ENCODE measurements around the gene RARB.
A peak's percentile ranks its signal among the peaks of the same experiment; 100 is the strongest.

RARB gene

GRCh38 chr3:25474052-25474451 is 46.0 kb downstream of the RARB start:
- Histone ChIP-seq H3K27me3 (ENCODE audit: control insufficient read depth, insufficient read depth, low read length) (no peaks in the 10 kb centered on the region), H3K27ac (no peak overlapping the region), H3K4me1 (no peaks in the 10 kb centered on the region), H3K36me3 (ENCODE audit: control insufficient read depth, insufficient read depth, low read length) (no peaks in the 10 kb centered on the region), H3K4me2 (ENCODE audit: low read length) (peak overlapping the region; percentile 4), H2AFZ (no peak overlapping the region), H3K9me3 (ENCODE audit: control insufficient read depth, low read length) (no peaks in the 10 kb centered on the region), H3K9ac (no peak overlapping the region), H3K4me3 (ENCODE audit: low read depth, low read length) (peak overlapping the region; percentile 1), H3K79me2 (no peaks in the 10 kb centered on the region)
- TF ChIP-seq CTCF (IDR thresholded peaks at IDR 0.05), result no peak

GRCh38 chr3:25476639-25477038 is 48.6 kb downstream of the RARB start:
- H3K27ac ChIP-seq, result no peak overlapping the region

GRCh38 chr3:25478211-25478757 is 50.2 kb downstream of the RARB start:
- no peak for TF ChIP-seq CTCF (IDR thresholded peaks at IDR 0.05)
- Histone ChIP-seq H3K9me3 (ENCODE audit: control insufficient read depth, low read length) (no peaks in the 10 kb centered on the region), H3K4me3 (ENCODE audit: low read depth, low read length) (no peak overlapping the region), H3K36me3 (ENCODE audit: control insufficient read depth, insufficient read depth, low read length) (no peaks in the 10 kb centered on the region), H2AFZ (no peak overlapping the region), H3K79me2 (no peaks in the 10 kb centered on the region), H3K4me1 (no peaks in the 10 kb centered on the region), H3K9ac (no peak overlapping the region), H3K4me2 (ENCODE audit: low read length) (no peak overlapping the region), H3K27ac (no peak overlapping the region), H3K27me3 (ENCODE audit: control insufficient read depth, insufficient read depth, low read length) (no peaks in the 10 kb centered on the region)

More at GRCh38 chr3:25476639-25477038, 48.6 kb downstream of the RARB start:
- Histone ChIP-seq H3K9ac (no peak overlapping the region), H3K4me2 (ENCODE audit: low read length) (no peak overlapping the region), H3K79me2 (no peaks in the 10 kb centered on the region), H2AFZ (no peak overlapping the region), H3K9me3 (ENCODE audit: control insufficient read depth, low read length) (no peaks in the 10 kb centered on the region), H3K27me3 (ENCODE audit: control insufficient read depth, insufficient read depth, low read length) (no peaks in the 10 kb centered on the region), H3K4me3 (ENCODE audit: low read depth, low read length) (no peak overlapping the region), H3K36me3 (ENCODE audit: control insufficient read depth, insufficient read depth, low read length) (no peaks in the 10 kb centered on the region), H3K4me1 (no peaks in the 10 kb centered on the region)
- no peak for TF ChIP-seq CTCF (IDR thresholded peaks at IDR 0.05)

DNA sequence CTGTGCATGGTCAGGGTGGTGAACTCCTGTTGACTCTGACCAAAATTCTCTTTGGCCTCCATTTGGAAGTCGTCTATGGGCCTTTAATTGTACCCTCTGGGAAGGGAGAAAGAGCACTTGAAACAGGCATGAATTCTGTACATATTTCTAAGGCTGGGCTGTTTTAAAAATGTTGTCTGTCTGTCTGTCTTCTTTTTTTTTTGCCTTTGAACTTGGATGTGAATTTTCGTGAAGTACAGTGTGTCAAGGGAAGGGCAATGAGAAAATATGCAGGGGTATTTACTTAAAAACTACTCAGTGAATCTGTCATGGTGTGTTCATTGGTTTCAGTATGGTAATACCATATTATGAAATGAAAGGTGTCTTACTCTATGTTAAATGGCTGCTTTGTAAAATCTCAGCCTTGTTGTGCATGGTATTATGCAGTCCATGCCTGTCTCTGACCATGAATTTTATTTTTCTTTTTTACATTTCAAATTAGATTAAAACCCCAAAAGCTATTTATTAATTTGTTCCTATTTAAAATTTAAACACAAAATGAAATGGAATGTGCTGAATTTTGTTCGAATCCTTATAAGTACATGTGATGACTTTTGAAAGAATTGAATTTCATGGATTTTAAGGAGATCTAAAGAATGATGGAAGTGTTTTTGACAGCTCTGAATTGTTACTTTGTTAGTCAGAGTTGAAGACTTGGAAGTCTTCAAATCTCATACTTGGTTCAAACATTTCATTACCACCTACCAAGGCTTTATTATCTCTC is 51.1 kb downstream of the RARB start:
- H3K4me3 ChIP-seq (ENCODE audit: low read depth, low read length), result no peak overlapping the region
- H3K36me3 ChIP-seq (ENCODE audit: control insufficient read depth, insufficient read depth, low read length), result no peaks in the 10 kb centered on the region
- no peaks in the 10 kb centered on the region for H3K27me3 ChIP-seq (ENCODE audit: control insufficient read depth, insufficient read depth, low read length)
- no peak overlapping the region for H3K27ac ChIP-seq
- TF ChIP-seq CTCF (IDR thresholded peaks at IDR 0.05), result no peak
- no peaks in the 10 kb centered on the region for H3K9me3 ChIP-seq (ENCODE audit: control insufficient read depth, low read length)
- H2AFZ ChIP-seq, result no peak overlapping the region
- no peaks in the 10 kb centered on the region for H3K79me2 ChIP-seq
- no peak overlapping the region for H3K9ac ChIP-seq
- no peak overlapping the region for H3K4me2 ChIP-seq (ENCODE audit: low read length)
- no peaks in the 10 kb centered on the region for H3K4me1 ChIP-seq

DNA sequence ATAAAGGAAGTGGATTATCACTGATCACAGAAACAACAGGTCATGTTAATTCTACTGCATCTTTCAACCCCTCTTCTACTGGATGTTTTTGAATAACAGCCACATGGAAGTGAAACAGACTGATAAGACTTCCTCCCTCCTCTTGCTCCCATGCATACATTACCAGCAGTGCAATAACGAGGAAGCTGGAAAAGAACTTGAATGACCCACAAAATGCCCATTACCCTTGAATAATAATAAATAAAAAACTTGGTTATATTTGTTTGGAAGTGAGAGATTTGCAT is 51.6 kb downstream of the RARB start:
- Histone ChIP-seq H3K36me3 (ENCODE audit: control insufficient read depth, insufficient read depth, low read length) (no peaks in the 10 kb centered on the region), H3K79me2 (no peaks in the 10 kb centered on the region), H3K4me2 (ENCODE audit: low read length) (no peak overlapping the region), H2AFZ (no peak overlapping the region), H3K4me1 (no peaks in the 10 kb centered on the region), H3K9ac (no peak overlapping the region), H3K27me3 (ENCODE audit: control insufficient read depth, insufficient read depth, low read length) (no peaks in the 10 kb centered on the region), H3K9me3 (ENCODE audit: control insufficient read depth, low read length) (no peaks in the 10 kb centered on the region), H3K4me3 (ENCODE audit: low read depth, low read length) (no peak overlapping the region), H3K27ac (no peak overlapping the region)
- TF ChIP-seq CTCF (IDR thresholded peaks at IDR 0.05), result no peak
